GM23338 (cell line): ENCODE measurements around the gene FAM174A. TPM values are rescaled to one million over a fixed set of nuclear protein-coding genes. Genes with fewer than 3 reads are reported as not detected.

Source experiments
- ATAC-seq: fragments of 200-7000 bp; cut with Tn5 transposase; 3 replicates; pipeline ENCODE4 v1.9.1; 2020
- DNase-seq: peaks from one replicate; pipeline ENCODE4 v3.0.0-alpha.2; 2015; ENCODE audit warnings: low spot score
- H2AFZ ChIP-seq: fragments of 200-600 bp; sonication (generic); 2 replicates; pipeline ENCODE4 v1.8.0; 2016; ENCODE audit warnings: antibody characterized with exemption, mild to moderate bottlenecking, moderate library complexity
- H3F3A ChIP-seq: fragments of 200-600 bp; sonication (generic); replicated peaks from 2 replicates; pipeline ENCODE4 v1.8.0; 2017; ENCODE audit warnings: antibody characterized with exemption, mixed run types, low read depth
- H3K27ac ChIP-seq: fragments of 200-600 bp; sonication (generic); 2 replicates; pipeline ENCODE4 v1.6.1; 2016; ENCODE audit warnings: low read depth
- H3K27me3 ChIP-seq: fragments of 200-600 bp; sonication (generic); 2 replicates; pipeline ENCODE4 v1.8.0; 2016; ENCODE audit warnings: mild to moderate bottlenecking, mixed run types, moderate library complexity; ENCODE audit not compliant: insufficient read depth
- H3K36me3 ChIP-seq: fragments of 200-600 bp; sonication (generic); 2 replicates; pipeline ENCODE4 v1.8.0; 2016; ENCODE audit warnings: mild to moderate bottlenecking; ENCODE audit not compliant: insufficient read depth
- H3K4me1 ChIP-seq: fragments of 200-600 bp; sonication (generic); 2 replicates; pipeline ENCODE4 v1.8.0; 2016; ENCODE audit warnings: mild to moderate bottlenecking, moderate library complexity; ENCODE audit not compliant: insufficient read depth
- H3K4me2 ChIP-seq: fragments of 200-600 bp; sonication (generic); 2 replicates; pipeline ENCODE4 v1.7.1; 2017; ENCODE audit warnings: mixed run types
- H3K4me3 ChIP-seq: fragments of 200-600 bp; sonication (generic); 2 replicates; pipeline ENCODE4 v1.6.1; 2016; ENCODE audit warnings: mixed run types
- H3K79me2 ChIP-seq: fragments of 200-600 bp; sonication (generic); replicated peaks from 2 replicates; pipeline ENCODE4 v1.8.0; 2017; ENCODE audit warnings: mild to moderate bottlenecking; ENCODE audit not compliant: insufficient read depth
- H3K9me2 ChIP-seq: fragments of 200-600 bp; sonication (generic); 2 replicates; pipeline ENCODE4 v1.8.0; 2017; ENCODE audit not compliant: insufficient read depth
- H4K20me1 ChIP-seq: fragments of 200-600 bp; sonication (generic); replicated peaks from 2 replicates; pipeline ENCODE4 v1.8.0; 2017; ENCODE audit warnings: mild to moderate bottlenecking; ENCODE audit not compliant: insufficient read depth
- H3K27ac Mint-ChIP-seq: 2 replicates; pipeline ENCODE4 v1.8.0; 2020; ENCODE audit warnings: inconsistent platforms, mild to moderate bottlenecking, moderate library complexity, mixed read lengths
- H3K27me3 Mint-ChIP-seq: 3 replicates; pipeline ENCODE4 v1.8.0; 2022; ENCODE audit warnings: low read depth, mild to moderate bottlenecking, moderate library complexity, mixed read lengths, inconsistent platforms; ENCODE audit not compliant: insufficient read depth, poor library complexity
- H3K36me3 Mint-ChIP-seq: 3 replicates; pipeline ENCODE4 v1.8.0; 2021; ENCODE audit warnings: low read depth, mild to moderate bottlenecking, inconsistent platforms, moderate library complexity, mixed read lengths
- H3K4me1 Mint-ChIP-seq: 3 replicates; pipeline ENCODE4 v1.8.0; 2020; ENCODE audit warnings: mild to moderate bottlenecking, inconsistent platforms, mixed read lengths
- H3K4me3 Mint-ChIP-seq: 3 replicates; pipeline ENCODE4 v1.8.0; 2021; ENCODE audit warnings: moderate library complexity, mild to moderate bottlenecking, inconsistent platforms, mixed read lengths
- H3K9me3 Mint-ChIP-seq: 3 replicates; pipeline ENCODE4 v1.8.0; 2020; ENCODE audit warnings: moderate library complexity, mild to moderate bottlenecking, inconsistent platforms, mixed read lengths
- CREB1 ChIP-seq: fragments of 250-450 bp; sonication (Bioruptor Pico); IDR thresholded peaks from 2 replicates; pipeline ENCODE4 v1.5.0; 2020; ENCODE audit warnings: low read depth, mild to moderate bottlenecking, moderate library complexity
- ETS1 ChIP-seq: IDR thresholded peaks from 2 replicates; pipeline ENCODE4 v1.6.1; 2016; ENCODE audit warnings: antibody characterized with exemption
- EZH2 ChIP-seq: fragments of 200-600 bp; sonication (generic); IDR thresholded peaks from one replicate; pipeline ENCODE4 v1.8.0; 2017; ENCODE audit warnings: antibody characterized with exemption, mild to moderate bottlenecking, low read depth; ENCODE audit not compliant: unreplicated experiment
- EZH2phosphoT487 ChIP-seq: fragments of 200-600 bp; sonication (generic); IDR thresholded peaks from one replicate; pipeline ENCODE4 v1.8.1; 2018; ENCODE audit warnings: antibody characterized with exemption; ENCODE audit not compliant: unreplicated experiment
- JUNB ChIP-seq: IDR thresholded peaks from one replicate; pipeline ENCODE4 v1.6.1; 2016; ENCODE audit warnings: antibody characterized with exemption; ENCODE audit not compliant: unreplicated experiment
- NANOG ChIP-seq: IDR thresholded peaks from 2 replicates; pipeline ENCODE4 v1.6.1; 2016; ENCODE audit warnings: antibody characterized with exemption, borderline replicate concordance
- POLR2AphosphoS5 ChIP-seq: IDR thresholded peaks from 2 replicates; pipeline ENCODE4 v1.6.1; 2016; ENCODE audit warnings: antibody characterized with exemption, low read depth
- STAT1 ChIP-seq: IDR thresholded peaks from one replicate; pipeline ENCODE4 v1.6.1; 2016; ENCODE audit warnings: antibody characterized with exemption; ENCODE audit not compliant: unreplicated experiment
- ZNF114 ChIP-seq: fragments of 250-450 bp; sonication (Bioruptor Pico); IDR thresholded peaks from 2 replicates; pipeline ENCODE4 v1.5.0; 2020; ENCODE audit warnings: mild to moderate bottlenecking, moderate library complexity
- ZNF331 ChIP-seq: fragments of 250-450 bp; sonication (Bioruptor Pico); IDR thresholded peaks from 2 replicates; pipeline ENCODE4 v1.5.0; 2020; ENCODE audit warnings: low read depth, mild to moderate bottlenecking, moderate library complexity
- polyA plus RNA-seq: library from polyadenylated mRNA; unstranded; fragments of >200 nt; fragmentation: Nextera tagmentation; extraction: Ambion mirVana; gene quantifications from 2 replicates; pipeline ENCODE4 v1.2.1, GENCODE V29; 2016
- total RNA-seq: library from RNA; depleted of rRNA; stranded (reverse); fragments of >200 nt; shearing (Covaris generic); gene quantifications from 2 replicates; pipeline ENCODE4 v1.2.3, GENCODE V29; 2014
- TF ChIP-seq, protein P1 (sequence below): IDR thresholded peaks from one replicate; pipeline ENCODE4 v1.6.1; 2018; ENCODE audit warnings: antibody characterized with exemption; ENCODE audit not compliant: unreplicated experiment
- TF ChIP-seq, protein P2 (sequence below): fragments of 250-450 bp; sonication (Bioruptor Pico); IDR thresholded peaks from 2 replicates; pipeline ENCODE4 v1.5.0; 2020; ENCODE audit warnings: mild to moderate bottlenecking, moderate library complexity
- TF ChIP-seq, protein P3 (sequence below), 2 experiments: fragments of 200-600 bp in 1 of 2; sonication (generic) in 1 of 2; conservative IDR thresholded peaks; 2 replicates each; pipeline versions ENCODE4 v1.5.1 to v1.6.1; 2016 to 2017; ENCODE audit warnings: antibody characterized with exemption in 2 of 2, low read depth in 2 of 2, mild to moderate bottlenecking in 2 of 2, moderate library complexity in 1 of 2

The FAM174A gene
- total and polyA plus RNA-seq, 2 experiments from 2014 or later = 5.6 to 9.5 TPM

- H3K4me2 ChIP-seq = no peak overlapping the region
- H3K27me3 ChIP-seq = no peaks in the 10 kb centered on the region
- Mint-ChIP-seq H3K27me3 (no peaks in the 10 kb centered on the region), H3K27ac (no peak overlapping the region), H3K4me3 (no peak overlapping the region), H3K36me3 (no peaks in the 10 kb centered on the region), H3K4me1 (no peaks in the 10 kb centered on the region), H3K9me3 (peaks cover 5% of the 10 kb centered on the region; the same call in 1 of the 3 replicates)
- H3K9me2 ChIP-seq = no peaks in the 10 kb centered on the region; the same call in 1 of the 2 replicates
- ATAC-seq (no peak), DNase-seq (no peak)
- TF ChIP-seq EZH2phosphoT487 = no peak
- no peak for TF ChIP-seq ZNF331 (CRISPR knock-in tag)
- no peak for TF ChIP-seq CREB1
- TF ChIP-seq, protein P1, sequence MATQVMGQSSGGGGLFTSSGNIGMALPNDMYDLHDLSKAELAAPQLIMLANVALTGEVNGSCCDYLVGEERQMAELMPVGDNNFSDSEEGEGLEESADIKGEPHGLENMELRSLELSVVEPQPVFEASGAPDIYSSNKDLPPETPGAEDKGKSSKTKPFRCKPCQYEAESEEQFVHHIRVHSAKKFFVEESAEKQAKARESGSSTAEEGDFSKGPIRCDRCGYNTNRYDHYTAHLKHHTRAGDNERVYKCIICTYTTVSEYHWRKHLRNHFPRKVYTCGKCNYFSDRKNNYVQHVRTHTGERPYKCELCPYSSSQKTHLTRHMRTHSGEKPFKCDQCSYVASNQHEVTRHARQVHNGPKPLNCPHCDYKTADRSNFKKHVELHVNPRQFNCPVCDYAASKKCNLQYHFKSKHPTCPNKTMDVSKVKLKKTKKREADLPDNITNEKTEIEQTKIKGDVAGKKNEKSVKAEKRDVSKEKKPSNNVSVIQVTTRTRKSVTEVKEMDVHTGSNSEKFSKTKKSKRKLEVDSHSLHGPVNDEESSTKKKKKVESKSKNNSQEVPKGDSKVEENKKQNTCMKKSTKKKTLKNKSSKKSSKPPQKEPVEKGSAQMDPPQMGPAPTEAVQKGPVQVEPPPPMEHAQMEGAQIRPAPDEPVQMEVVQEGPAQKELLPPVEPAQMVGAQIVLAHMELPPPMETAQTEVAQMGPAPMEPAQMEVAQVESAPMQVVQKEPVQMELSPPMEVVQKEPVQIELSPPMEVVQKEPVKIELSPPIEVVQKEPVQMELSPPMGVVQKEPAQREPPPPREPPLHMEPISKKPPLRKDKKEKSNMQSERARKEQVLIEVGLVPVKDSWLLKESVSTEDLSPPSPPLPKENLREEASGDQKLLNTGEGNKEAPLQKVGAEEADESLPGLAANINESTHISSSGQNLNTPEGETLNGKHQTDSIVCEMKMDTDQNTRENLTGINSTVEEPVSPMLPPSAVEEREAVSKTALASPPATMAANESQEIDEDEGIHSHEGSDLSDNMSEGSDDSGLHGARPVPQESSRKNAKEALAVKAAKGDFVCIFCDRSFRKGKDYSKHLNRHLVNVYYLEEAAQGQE = no peak
- no peak for TF ChIP-seq STAT1
- no peak for TF ChIP-seq ZNF114 (CRISPR knock-in tag)
- no peak for TF ChIP-seq NANOG
- TF ChIP-seq ETS1 = no peak
- TF ChIP-seq POLR2AphosphoS5 = no peak
- no peak for TF ChIP-seq EZH2
- TF ChIP-seq, protein P2, sequence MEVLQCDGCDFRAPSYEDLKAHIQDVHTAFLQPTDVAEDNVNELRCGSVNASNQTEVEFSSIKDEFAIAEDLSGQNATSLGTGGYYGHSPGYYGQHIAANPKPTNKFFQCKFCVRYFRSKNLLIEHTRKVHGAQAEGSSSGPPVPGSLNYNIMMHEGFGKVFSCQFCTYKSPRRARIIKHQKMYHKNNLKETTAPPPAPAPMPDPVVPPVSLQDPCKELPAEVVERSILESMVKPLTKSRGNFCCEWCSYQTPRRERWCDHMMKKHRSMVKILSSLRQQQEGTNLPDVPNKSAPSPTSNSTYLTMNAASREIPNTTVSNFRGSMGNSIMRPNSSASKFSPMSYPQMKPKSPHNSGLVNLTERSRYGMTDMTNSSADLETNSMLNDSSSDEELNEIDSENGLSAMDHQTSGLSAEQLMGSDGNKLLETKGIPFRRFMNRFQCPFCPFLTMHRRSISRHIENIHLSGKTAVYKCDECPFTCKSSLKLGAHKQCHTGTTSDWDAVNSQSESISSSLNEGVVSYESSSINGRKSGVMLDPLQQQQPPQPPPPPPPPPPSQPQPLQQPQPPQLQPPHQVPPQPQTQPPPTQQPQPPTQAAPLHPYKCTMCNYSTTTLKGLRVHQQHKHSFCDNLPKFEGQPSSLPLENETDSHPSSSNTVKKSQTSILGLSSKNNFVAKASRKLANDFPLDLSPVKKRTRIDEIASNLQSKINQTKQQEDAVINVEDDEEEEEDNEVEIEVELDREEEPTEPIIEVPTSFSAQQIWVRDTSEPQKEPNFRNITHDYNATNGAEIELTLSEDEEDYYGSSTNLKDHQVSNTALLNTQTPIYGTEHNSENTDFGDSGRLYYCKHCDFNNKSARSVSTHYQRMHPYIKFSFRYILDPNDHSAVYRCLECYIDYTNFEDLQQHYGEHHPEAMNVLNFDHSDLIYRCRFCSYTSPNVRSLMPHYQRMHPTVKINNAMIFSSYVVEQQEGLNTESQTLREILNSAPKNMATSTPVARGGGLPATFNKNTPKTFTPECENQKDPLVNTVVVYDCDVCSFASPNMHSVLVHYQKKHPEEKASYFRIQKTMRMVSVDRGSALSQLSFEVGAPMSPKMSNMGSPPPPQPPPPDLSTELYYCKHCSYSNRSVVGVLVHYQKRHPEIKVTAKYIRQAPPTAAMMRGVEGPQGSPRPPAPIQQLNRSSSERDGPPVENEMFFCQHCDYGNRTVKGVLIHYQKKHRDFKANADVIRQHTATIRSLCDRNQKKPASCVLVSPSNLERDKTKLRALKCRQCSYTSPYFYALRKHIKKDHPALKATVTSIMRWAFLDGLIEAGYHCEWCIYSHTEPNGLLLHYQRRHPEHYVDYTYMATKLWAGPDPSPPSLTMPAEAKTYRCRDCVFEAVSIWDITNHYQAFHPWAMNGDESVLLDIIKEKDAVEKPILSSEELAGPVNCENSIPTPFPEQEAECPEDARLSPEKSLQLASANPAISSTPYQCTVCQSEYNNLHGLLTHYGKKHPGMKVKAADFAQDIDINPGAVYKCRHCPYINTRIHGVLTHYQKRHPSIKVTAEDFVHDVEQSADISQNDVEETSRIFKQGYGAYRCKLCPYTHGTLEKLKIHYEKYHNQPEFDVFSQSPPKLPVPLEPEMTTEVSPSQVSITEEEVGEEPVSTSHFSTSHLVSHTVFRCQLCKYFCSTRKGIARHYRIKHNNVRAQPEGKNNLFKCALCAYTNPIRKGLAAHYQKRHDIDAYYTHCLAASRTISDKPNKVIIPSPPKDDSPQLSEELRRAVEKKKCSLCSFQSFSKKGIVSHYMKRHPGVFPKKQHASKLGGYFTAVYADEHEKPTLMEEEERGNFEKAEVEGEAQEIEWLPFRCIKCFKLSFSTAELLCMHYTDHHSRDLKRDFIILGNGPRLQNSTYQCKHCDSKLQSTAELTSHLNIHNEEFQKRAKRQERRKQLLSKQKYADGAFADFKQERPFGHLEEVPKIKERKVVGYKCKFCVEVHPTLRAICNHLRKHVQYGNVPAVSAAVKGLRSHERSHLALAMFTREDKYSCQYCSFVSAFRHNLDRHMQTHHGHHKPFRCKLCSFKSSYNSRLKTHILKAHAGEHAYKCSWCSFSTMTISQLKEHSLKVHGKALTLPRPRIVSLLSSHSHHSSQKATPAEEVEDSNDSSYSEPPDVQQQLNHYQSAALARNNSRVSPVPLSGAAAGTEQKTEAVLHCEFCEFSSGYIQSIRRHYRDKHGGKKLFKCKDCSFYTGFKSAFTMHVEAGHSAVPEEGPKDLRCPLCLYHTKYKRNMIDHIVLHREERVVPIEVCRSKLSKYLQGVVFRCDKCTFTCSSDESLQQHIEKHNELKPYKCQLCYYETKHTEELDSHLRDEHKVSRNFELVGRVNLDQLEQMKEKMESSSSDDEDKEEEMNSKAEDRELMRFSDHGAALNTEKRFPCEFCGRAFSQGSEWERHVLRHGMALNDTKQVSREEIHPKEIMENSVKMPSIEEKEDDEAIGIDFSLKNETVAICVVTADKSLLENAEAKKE = no peak
- TF ChIP-seq, protein P3, sequence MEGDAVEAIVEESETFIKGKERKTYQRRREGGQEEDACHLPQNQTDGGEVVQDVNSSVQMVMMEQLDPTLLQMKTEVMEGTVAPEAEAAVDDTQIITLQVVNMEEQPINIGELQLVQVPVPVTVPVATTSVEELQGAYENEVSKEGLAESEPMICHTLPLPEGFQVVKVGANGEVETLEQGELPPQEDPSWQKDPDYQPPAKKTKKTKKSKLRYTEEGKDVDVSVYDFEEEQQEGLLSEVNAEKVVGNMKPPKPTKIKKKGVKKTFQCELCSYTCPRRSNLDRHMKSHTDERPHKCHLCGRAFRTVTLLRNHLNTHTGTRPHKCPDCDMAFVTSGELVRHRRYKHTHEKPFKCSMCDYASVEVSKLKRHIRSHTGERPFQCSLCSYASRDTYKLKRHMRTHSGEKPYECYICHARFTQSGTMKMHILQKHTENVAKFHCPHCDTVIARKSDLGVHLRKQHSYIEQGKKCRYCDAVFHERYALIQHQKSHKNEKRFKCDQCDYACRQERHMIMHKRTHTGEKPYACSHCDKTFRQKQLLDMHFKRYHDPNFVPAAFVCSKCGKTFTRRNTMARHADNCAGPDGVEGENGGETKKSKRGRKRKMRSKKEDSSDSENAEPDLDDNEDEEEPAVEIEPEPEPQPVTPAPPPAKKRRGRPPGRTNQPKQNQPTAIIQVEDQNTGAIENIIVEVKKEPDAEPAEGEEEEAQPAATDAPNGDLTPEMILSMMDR (conservative IDR thresholded peaks at IDR 0.05; ENCODE audit: low read depth in 2 of 2) = no peak
- no peak for TF ChIP-seq JUNB
- H3F3A ChIP-seq = no peaks in the 10 kb centered on the region
- no peaks in the 10 kb centered on the region for H3K36me3 ChIP-seq
- H2AFZ ChIP-seq = no peak overlapping the region
- no peak overlapping the region for H3K4me3 ChIP-seq
- H3K4me1 ChIP-seq = no peaks in the 10 kb centered on the region
- no peaks in the 10 kb centered on the region for H3K79me2 ChIP-seq
- H3K27ac ChIP-seq = no peak overlapping the region
- H4K20me1 ChIP-seq = no peaks in the 10 kb centered on the region
Measured at GRCh38 chr5:100614308-100614707, 79.1 kb downstream of the FAM174A start.
